Activated CD4-positive, CD25-positive, alpha-beta regulatory T cell treated with anti-CD3 and anti-CD28 coated beads, Interleukin-2, amount 50 U/mL, for 72 hours (primary cell): Measurements from ENCODE around the gene LRRC26.

Source experiments
- DNase-seq: peaks from one replicate; pipeline ENCODE4 v3.0.0; 2021

Gene LRRC26

GRCh38 chr9:137166380-137167229 lies 3.2 kb downstream of the LRRC26 start:
- no peak for DNase-seq

- DNase-seq: no peak
Observed at GRCh38 chr9:137165250-137165836, 4.5 kb downstream of the LRRC26 start.

DNA sequence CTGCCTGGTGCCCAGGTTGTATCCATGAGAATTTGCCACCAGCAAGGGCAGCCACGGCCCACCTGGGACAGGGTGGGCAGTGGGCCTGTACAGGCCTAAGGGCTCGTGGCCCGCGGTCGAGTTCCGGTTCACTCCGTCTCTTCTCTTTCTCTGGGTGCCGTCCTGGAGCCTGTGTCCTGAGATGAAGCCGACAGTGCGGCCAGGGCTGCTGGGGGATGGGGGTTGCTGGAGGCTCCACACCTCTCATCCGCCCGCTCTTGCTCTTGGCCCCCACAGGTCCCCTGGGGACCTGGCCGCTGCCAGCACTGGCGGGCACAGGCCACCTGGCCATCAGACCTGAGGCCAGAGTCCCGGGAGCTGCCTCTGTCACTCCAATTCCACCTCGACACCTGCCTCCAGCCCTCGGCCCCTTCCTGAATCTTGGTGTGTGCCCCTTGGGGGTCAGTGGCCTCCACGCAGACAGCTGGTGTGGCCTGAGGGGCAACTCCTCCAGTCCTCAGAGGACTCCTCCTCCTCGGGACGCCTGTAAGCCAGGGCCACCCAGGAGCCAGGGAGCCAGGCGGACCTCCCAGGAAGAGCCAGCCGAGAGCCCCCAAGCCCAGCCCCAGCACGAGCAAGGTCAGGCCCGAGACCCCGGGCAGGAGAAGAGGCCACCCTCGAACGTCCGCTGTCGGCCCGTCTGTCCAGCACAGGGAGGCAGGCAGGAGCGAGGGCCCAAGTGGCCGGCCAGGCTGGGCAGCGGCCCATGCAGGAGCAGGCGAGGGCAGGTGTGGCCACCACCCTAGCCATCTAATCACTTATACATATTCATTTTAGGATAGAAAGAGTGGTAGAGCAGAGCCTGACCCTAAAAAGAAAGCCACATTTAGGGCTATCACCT lies 5.2 kb downstream of the LRRC26 start:
- no peak for DNase-seq

DNA sequence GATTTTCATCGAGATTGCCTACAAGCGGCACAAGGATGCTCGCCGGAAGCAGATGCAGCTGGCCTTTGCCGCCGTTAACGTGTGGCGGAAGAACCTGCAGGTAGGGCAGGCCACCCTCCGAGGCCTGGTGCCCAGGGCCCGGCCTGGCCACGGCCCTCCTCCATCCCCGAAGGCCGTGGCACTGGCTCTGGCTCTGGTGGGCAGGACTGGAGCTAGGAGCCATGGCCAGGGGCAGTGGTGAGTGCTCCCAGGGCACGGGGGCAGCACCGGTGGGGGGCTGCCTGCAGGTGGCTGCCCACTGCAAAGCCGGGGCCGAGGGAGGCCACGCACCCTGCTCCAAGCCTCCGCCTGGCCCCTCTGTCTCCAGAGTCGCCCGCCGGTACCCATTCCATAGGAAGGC lies 6.0 kb downstream of the LRRC26 start:
- DNase-seq: no peak

DNA sequence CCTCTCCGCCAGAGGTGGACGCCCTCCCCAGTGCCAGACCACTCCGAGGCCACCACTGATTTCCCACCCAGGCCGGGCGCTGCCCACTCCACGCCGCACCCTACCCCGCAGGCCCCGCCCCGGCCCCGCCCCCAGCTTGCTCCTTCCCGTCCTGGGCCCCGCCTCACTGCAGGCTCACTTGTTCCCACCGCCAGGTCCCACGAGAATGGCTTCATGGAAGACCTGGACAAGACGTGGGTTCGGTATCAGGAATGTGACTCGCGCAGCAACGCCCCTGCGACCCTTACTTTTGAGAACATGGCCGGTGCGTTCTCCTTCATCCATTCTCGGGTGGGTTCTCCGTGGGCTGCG lies 6.5 kb downstream of the LRRC26 start:
- DNase-seq: no peak

DNA sequence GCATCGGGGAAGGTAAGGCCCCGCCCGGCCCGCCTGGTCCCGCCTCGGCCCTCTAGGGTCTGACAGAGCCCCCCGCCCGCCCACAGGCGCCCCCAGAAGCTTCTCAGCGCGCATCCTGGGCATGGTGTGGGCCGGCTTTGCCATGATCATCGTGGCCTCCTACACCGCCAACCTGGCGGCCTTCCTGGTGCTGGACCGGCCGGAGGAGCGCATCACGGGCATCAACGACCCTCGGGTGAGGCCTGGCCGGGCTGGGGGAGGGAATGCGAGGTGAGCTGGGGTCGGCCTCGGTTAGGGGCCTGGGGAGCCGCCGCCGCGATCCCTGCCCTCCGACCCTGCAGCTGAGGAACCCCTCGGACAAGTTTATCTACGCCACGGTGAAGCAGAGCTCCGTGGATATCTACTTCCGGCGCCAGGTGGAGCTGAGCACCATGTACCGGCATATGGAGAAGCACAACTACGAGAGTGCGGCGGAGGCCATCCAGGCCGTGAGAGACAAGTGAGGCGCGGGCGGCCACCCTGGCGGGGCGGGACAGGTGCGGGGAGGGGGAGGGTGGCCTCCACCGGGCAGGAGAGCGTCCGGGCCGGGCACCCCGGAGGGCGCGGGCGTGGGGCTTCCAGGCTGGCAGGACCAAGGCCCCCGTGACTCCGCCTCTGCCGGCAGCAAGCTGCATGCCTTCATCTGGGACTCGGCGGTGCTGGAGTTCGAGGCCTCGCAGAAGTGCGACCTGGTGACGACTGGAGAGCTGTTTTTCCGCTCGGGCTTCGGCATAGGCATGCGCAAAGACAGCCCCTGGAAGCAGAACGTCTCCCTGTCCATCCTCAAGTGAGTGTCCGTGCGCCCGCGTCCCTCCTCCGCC lies 7.1 kb downstream of the LRRC26 start:
- DNase-seq: no peak

DNA sequence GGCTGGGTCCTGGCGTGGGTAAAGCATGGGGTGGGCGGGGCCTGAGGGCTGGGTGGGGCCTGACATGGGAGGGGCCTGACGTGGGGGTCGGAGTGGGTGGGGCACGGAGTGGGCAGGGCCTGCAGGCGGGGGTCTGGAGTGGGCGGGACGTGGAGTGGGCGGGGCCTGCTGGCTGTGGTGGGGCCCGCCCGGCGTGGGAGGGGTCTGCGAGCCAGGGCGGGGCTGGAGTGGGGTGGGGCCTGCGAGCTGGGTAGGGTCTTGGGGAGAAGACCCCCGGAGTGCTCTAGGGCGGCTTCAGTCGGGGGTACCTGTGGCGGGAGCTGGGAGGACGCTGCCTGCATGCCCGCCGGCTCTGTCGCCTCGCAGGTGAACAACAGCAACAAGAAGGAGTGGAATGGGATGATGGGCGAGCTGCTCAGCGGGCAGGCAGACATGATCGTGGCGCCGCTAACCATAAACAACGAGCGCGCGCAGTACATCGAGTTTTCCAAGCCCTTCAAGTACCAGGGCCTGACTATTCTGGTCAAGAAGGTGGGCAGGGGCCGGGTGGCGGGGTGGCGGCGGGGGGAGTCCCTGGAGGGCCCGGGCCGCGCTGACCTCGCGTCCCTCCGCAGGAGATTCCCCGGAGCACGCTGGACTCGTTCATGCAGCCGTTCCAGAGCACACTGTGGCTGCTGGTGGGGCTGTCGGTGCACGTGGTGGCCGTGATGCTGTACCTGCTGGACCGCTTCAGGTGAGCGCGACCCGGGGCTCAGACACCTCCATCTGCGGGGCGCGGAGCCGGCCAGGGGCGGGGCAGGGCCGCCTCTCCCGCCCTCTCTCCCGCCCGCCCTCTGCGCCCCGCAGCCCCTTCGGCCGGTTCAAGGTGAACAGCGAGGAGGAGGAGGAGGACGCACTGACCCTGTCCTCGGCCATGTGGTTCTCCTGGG lies 8.0 kb downstream of the LRRC26 start:
- no peak for DNase-seq

DNA sequence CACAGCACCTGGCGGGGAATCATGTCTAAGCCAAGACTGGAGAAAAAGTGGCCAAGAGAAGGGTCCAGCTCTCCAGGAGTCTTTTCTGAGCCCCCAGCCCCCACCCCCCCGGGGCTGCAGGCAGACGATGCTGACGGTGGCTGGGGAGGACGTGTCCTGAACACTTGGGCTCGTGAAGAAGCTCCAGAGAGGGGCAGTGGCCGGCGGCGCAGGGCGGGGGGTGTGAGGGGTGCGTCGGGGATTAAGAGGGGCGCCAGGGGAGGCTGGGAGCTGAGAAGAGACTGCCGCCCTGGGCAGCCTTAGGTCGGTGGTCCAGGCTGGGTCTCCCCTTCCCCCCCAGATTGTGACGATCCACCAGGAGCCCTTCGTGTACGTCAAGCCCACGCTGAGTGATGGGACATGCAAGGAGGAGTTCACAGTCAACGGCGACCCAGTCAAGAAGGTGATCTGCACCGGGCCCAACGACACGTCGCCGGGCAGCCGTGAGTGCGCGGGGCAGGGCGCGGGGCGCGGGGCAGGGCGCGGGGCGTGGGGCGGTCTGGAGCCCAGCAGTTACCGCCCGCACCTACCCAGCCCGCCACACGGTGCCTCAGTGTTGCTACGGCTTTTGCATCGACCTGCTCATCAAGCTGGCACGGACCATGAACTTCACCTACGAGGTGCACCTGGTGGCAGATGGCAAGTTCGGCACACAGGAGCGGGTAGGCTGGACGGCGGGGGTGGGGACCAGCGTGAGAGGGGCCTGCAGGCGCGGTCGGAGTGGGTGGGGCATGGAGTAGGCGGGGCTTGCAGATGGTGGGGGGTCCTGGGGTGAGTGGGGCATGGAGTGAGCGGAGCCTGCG lies 8.9 kb downstream of the LRRC26 start:
- no peak for DNase-seq

DNA sequence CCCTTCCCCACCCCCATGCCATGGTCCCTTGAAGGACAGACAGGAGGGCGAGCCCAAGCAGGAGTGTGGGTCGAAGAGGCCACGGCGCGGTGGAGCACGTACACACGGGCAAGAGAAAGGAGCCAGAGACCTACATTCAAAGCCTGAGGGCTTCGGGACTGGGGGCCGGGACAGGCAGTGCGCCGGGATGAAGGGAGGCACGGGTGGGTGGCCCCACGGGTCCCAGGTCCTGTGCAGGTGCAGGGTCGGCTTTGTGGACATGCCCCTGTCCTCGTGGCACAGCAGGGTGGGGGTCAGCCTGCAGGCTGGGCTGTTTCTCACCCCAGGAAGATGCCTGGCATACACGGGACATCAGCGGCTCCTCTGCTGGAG lies 9.8 kb downstream of the LRRC26 start:
- DNase-seq: no peak

GRCh38 chr9:137159105-137160053 lies 10.5 kb downstream of the LRRC26 start:
- no peak for DNase-seq

DNA sequence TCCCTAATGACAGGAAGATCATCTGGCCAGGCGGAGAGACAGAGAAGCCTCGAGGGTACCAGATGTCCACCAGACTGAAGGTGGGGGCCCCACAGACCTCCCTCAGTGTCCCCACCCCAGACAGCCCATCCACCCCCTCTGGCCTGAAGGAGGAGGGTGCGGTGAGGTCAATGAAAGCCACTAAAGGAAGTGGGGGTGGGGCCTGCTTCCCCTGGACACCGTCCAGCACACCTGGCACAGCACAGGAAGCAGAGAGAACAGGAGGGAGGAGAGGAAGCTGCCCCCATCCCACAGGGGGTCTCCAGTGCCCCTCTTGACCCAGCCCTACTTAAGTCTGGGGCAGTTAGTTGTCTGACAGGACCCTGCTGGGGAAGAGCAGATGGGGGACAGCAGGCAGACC lies 11.2 kb downstream of the LRRC26 start:
- no peak for DNase-seq

DNA sequence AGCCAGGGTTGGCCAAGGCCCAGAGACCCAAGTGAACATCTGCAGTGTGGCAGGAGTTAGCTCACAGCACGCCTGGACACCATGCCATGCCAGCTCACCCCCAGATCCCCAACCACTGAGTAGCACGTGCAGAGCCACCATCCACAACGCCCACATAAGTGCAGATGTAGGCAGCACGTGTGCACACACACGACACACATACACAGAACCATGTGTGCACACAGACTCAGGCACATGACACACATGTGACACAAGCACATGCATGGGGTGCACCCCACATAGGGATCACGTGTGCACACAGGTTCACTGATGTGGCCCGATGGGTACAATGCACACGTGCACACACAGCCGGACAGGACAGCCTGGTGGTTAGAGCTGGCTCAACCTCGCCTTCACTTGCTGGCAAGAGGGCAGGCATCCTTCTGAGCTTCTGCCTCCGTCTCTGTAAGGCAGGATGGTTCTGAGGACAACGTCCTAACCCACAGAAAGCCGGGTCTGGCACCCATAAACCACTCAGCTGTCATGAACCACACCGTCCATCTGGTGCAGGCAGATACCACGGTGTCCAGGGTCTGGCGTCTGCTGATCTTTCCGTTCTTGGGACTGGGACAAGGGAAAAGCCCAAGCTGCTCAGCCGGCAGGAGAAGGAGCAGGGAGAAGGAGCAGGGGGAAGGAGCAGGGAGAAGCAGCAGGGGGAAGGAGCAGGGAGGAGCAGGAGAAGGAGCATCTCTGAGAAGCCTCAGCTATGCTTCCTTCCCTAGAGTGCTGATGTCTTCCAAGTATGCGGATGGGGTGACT lies 12.0 kb downstream of the LRRC26 start:
- no peak for DNase-seq

- DNase-seq: peak; percentile 63
Observed at GRCh38 chr9:137156567-137157375, 13.1 kb downstream of the LRRC26 start.

DNA sequence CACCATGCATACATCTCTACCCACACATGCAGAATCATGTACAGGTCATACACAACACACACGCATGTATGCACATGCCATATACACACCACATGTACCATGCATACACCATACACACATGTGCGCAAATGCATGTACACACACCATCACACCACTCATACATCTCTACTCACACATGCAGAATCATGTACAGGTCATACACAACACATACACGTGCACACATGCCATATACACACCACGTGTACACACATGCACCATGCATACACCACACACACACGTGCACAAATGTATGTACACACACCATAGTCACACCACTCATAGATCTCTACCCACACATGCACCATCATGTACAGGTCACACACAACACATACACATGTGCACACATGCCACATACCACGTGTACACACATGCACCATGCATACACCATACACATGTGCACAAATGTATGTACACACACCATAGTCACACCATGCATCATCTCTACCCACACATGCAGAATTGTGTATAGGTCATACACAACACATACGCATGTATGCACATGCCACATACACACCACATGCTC lies 16.9 kb downstream of the LRRC26 start:
- no peak for DNase-seq

DNA sequence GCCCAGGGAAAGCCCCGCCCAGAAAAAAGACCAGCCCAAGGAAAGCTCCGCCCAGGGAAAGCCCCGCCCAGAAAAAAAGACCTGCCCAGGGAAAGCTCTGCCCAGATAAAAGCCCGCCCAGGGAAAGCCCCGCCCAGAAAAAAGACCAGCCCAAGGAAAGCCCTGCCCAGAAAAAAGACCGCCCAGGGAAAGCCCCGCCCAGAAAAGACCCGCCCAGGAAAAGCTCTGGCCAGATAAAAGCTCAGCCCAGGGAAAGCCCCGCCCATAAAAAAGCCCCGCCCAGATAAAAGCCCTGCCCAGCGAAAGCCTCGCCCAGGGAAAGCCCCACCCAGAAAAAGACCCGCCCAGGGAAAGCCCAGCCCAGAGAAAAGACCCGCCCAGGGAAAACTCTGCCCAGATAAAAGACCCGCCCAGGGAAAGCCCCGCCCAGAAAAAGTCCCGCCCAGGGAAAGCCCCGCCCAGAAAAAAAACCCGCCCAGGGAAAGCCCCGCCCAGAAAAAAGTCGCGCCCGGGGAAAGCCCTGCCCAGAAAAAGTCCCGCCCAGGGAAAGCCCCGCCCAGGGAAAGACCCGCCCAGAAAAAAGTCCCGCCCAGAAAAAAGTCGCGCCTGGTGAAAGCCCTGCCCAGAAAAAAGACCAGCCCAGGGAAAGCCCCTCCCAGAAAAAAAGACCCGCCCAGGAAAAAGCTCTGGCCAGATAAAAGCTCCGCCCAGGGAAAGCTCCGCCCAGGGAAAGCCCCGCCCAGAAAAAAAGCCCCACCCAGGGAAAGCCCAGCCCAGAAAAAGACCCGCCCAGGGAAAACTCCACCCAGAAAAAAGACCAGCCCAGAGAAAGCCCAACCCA lies 19.0 kb downstream of the LRRC26 start:
- peak; percentile 58 for DNase-seq

DNA sequence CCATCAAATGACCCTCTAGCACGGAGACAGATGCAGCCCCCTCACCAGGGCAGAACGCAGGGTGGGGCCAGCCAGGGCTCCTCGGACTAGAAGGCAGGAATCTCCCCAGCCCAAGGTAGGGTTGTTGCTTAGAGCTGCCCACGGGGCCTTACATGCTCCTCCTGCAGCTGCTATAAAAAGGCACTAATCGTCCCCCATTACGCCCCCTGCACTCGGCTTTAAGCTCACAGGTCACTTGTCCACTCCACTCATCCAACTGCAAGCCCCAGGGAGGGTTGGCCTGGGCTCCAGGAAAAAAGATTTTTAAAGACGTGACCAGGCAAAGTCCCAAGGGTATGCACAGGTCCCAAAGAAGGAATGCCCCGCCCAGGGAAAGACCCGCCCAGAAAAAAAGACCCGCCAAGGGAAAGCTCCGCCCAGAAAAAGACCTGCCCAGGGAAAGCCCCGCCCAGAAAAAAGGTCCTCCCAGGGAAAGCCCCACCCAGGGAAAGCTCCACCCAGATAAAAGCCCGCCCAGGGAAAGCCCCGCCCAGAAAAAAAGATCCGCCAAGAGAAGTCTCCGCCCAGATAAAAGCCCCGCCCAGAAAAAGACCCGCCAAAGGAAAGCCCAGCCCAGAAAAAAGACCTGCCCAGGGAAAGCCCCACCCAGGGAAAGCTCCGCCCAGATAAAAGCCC lies 19.8 kb downstream of the LRRC26 start:
- no peak for DNase-seq
